GM10847 (cell line): Measurements from ENCODE around the gene SCAPER.

Experiments used
- POLR2A ChIP-seq: IDR thresholded peaks from 2 replicates; pipeline ENCODE4 v1.6.1; 2011; ENCODE audit not compliant: insufficient read length; ENCODE audit errors: extremely low read depth

SCAPER gene

DNA sequence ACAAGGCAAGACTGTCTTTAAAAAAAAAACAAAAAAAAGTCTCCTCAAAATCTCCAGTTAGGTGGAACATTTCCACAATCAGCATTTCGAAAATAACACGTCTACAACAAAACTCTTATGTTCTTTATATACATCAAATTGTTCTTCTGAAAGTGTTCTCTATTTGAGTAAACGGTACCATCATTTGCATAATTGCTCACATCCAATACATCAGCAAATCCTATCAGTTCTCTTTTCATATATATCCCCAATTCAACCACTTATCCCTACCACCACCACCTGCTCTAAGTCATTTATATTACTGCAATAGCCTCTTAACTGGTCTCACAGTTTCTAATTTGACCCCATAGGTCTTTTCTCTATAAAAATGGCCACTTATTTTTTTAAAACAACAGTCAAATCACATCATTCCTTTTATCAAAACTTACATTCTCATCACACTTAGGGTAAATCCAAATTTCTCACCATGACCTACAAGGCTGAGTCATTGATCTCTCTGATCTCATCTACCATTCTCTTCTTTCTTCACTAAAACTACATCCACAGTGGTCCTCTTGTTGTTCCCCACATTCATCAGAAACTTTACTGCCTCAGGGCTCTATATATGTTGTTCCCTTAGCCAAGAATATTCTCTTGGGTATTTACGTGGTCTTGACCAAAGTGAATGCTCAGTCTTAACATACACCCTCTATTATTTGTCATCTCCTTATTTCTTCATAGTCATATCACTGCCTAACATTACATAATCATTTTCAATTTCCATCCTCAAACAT is 237.0 kb downstream of the SCAPER start:
- no peak for TF ChIP-seq POLR2A

DNA sequence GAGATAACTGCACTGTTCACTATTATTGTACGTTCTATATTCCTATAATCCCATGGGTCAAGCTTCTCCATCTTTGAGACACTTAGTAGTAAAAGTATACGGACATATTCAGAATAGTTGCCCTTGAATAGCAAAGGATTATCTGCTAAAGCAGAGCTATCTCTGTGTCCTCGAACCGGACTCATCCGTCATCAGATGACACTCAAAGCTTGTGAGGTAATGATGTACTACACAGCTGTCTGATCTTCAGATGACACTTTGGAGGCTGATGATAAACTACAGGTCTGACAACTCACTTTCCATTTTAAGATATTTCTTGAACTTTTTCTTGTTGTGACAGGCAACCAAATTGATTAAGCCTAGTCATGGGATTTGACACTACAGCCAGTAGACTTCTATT is 240.2 kb downstream of the SCAPER start:
- no peak for TF ChIP-seq POLR2A

GRCh38 chr15:76664411-76664810 is 240.7 kb downstream of the SCAPER start:
- TF ChIP-seq POLR2A: no peak

DNA sequence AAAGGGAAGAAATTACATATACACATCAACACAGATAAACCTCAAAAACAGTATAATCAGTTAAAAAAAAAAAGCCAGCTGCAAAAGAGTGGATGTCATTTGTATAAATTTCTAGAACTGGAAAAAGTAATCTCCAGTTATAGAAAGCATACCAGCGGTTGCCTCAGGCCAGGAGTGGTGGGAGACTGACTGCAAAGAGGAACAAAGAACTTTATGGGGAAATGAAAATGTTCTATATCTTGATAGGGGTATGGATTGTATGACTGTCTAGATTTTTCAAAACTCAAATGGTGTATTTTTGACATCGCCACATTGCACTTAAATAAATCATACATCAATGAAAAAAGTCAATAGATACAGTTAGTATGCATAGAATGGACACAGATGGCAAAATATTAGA is 241.6 kb downstream of the SCAPER start:
- TF ChIP-seq POLR2A: no peak

DNA sequence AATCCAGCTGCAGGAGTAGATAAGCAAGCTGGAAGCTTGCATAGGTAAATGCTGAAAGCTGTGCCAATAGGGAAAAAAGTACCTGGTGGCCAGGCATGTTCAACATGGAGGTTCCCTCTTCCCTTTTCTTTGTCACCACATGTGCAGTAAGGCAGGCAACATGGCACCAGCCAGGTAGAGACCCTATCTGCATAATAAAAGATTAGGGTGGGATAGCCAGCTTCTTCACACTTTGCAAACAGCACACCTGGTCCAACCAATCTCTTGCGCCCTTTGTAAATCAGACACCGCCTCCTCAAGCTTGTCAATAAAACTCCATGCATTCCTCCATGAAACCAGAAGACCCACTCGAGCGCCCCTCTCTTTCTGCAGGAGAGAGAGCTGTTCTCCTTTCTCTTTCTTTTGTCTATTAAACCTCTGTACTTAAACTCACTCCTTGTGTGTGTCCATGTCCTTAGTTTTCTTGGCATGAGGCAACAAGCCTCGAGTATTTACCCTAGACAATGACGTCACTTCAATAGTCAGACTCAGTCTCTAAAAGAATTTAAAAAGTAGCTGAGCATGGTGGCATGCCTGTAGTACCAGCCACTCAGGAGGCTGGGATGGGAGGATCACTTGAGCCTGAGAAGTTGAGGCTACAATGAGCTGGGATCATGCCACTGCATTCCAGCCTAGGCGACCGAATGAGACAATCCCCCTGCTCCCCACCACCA is 256.3 kb downstream of the SCAPER start:
- TF ChIP-seq POLR2A: no peak

GRCh38 chr15:76647612-76648011 is 257.5 kb downstream of the SCAPER start:
- no peak for TF ChIP-seq POLR2A

- no peak for TF ChIP-seq POLR2A
Measured at GRCh38 chr15:76644646-76645045, 260.5 kb downstream of the SCAPER start.

DNA sequence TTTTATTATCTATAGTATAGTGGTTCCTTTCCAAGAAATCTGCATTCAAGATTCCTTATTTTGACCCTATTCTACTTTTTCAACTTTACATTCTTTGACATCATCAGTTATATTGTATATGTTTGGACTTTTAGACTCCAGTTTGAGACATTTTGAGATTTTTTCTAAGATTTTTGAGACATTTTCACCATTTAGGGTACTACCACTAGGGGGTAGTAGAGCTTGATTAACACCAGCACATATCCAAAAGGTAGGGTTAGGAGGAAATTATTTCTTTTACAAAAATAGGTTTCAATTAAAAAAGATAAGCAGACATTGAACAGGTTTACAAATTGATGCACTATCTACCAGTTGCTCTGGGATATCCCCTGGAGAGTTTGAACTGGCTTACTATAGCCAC is 262.5 kb downstream of the SCAPER start:
- no peak for TF ChIP-seq POLR2A

- no peak for TF ChIP-seq POLR2A
Measured at GRCh38 chr15:76637166-76637565, 268.0 kb downstream of the SCAPER start.

DNA sequence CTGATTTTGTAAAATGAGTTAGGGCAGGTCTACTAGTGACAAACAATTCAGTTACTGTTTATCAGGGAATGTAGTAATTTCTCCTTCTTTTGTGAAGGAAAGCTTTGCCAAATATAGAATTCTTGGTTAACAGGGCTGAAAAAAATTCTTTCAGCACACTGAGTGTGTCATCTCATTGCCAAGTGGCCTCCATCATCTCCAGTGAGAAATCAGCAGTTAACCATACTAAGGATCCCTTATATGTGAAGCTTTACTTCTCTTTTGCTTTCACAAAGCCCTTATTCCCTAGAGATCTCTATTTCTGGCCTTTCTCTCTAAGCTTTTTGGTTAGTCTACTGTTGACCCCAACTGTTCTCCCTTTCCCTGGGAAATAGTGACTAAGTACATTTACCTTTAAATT is 269.1 kb downstream of the SCAPER start:
- no peak for TF ChIP-seq POLR2A

GRCh38 chr15:76626611-76627010 is 278.5 kb downstream of the SCAPER start:
- TF ChIP-seq POLR2A: no peak

DNA sequence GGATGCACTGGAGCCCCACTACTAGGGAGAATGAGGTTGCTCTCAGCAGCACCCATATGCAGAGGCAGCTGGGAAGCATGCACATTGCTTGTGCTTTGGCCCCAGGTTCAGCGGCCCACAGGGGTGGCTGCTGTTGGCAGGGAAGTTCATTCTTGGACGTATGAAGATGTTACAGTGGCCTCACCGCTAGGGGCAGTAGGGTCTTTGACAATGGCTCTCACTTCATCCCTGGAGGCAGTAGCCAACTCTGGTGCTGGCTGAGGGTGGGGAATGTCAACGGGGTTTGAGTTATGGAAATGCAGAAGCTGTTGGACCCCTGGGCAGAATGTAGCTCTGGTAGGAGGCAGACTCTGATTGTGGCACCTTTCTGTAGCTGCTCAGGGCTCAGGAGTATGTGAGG is 279.9 kb downstream of the SCAPER start:
- no peak for TF ChIP-seq POLR2A

GRCh38 chr15:76614725-76615124 is 290.4 kb downstream of the SCAPER start:
- TF ChIP-seq POLR2A: no peak

GRCh38 chr15:76588811-76589747 is 316.1 kb downstream of the SCAPER start:
- no peak for TF ChIP-seq POLR2A

- no peak for TF ChIP-seq POLR2A
Measured at GRCh38 chr15:76585576-76585897, 319.6 kb downstream of the SCAPER start.
